Measurements from ENCODE around the gene CLN6. TPM values are rescaled to one million over a fixed set of nuclear protein-coding genes. Genes with fewer than 3 reads are reported as not detected.
A peak's percentile ranks its signal among the peaks of the same experiment; 100 is the strongest.

CLN6 gene
- total RNA-seq, 1 donor from 2014 or later = 31.5 TPM

DNA sequence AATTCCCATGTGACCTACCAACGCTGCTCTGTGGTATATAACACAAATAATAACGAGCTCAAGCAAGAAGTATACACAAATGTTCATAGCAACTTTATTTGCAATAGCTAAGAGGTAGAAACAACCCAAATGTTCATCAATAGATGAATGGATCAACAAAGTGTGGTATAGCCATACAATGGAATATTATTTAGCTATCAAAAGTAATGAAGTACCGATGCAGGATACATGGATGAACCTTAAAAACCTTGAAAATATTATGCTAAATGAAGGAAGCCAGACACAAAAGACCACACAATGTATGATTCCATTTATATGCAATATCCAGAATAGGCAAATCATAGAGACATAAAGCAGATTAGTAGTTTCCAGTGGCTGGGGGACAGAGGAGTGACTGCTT is 32.5 kb upstream of the CLN6 start:
- intact Hi-C loops (cut with DNase I) = no loop called here
- ATAC-seq = no peak

DNA sequence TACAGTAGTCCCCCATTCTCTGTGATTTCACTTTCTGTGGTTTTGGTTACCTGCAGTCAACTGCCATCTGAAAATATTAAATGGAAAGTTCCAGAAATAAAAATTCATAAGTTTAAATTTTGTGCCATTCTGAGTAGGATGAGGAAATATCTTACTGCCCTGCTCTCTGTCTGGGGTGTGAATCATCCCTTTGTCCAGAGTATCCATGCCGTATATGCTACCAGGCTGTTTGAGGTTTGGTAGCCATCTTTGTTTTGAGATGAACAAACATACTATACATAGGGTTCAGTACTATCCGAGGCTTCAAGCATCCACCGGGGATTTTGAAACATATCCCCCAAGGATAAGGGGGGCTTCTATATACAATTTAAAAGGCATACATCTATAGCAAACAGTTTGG is 31.7 kb upstream of the CLN6 start:
- ATAC-seq (no peak), DNase-seq (no peak)
- H3K4me3 ChIP-seq = no peak overlapping the region
- TF ChIP-seq, protein P1, sequence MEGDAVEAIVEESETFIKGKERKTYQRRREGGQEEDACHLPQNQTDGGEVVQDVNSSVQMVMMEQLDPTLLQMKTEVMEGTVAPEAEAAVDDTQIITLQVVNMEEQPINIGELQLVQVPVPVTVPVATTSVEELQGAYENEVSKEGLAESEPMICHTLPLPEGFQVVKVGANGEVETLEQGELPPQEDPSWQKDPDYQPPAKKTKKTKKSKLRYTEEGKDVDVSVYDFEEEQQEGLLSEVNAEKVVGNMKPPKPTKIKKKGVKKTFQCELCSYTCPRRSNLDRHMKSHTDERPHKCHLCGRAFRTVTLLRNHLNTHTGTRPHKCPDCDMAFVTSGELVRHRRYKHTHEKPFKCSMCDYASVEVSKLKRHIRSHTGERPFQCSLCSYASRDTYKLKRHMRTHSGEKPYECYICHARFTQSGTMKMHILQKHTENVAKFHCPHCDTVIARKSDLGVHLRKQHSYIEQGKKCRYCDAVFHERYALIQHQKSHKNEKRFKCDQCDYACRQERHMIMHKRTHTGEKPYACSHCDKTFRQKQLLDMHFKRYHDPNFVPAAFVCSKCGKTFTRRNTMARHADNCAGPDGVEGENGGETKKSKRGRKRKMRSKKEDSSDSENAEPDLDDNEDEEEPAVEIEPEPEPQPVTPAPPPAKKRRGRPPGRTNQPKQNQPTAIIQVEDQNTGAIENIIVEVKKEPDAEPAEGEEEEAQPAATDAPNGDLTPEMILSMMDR (IDR thresholded peaks at IDR 0.05) = no peak
- H3K36me3 ChIP-seq = no peaks in the 10 kb centered on the region
- peaks cover 11% of the 10 kb centered on the region for H3K27me3 ChIP-seq
- H3K27ac ChIP-seq = no peak overlapping the region
- intact Hi-C loops (cut with DNase I) = no loop called here
- H3K4me1 ChIP-seq = peaks cover 4% of the 10 kb centered on the region
- no peaks in the 10 kb centered on the region for H3K9me3 ChIP-seq

More for the DNA sequence above, 32.5 kb upstream of the CLN6 start:
- Histone ChIP-seq H3K36me3 (no peaks in the 10 kb centered on the region), H3K4me3 (no peak overlapping the region), H3K27me3 (peaks cover 11% of the 10 kb centered on the region), H3K27ac (no peak overlapping the region), H3K9me3 (no peaks in the 10 kb centered on the region), H3K4me1 (peaks cover 4% of the 10 kb centered on the region)
- TF ChIP-seq, protein P1 (IDR thresholded peaks at IDR 0.05) = no peak
- DNase-seq = no peak

DNA sequence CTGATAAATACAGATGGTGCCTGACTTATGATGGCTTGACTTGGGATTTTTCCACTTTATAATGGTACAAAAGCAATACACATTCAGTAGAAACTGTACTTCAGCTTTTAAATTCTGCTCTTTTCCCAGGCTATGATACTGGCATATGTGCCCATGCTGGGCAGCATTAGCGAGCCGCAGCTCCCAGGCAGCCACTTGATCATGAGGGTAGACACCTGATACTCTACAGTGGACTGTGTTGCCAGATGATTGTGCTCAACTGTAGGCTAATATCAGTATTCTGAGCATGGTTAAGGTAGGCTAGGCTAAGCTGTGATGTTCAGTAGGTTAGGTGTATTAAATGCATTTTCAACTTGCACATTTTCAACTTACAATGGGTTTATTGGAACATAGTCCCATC is 30.4 kb upstream of the CLN6 start:
- Histone ChIP-seq H3K4me3 (no peak overlapping the region), H3K4me1 (peaks cover 4% of the 10 kb centered on the region), H3K36me3 (no peaks in the 10 kb centered on the region), H3K27me3 (peaks cover 7% of the 10 kb centered on the region), H3K27ac (no peak overlapping the region), H3K9me3 (no peaks in the 10 kb centered on the region)
- intact Hi-C loops (cut with DNase I) = no loop called here
- TF ChIP-seq, protein P1 (IDR thresholded peaks at IDR 0.05) = no peak
- ATAC-seq = no peak
- DNase-seq = no peak

DNA sequence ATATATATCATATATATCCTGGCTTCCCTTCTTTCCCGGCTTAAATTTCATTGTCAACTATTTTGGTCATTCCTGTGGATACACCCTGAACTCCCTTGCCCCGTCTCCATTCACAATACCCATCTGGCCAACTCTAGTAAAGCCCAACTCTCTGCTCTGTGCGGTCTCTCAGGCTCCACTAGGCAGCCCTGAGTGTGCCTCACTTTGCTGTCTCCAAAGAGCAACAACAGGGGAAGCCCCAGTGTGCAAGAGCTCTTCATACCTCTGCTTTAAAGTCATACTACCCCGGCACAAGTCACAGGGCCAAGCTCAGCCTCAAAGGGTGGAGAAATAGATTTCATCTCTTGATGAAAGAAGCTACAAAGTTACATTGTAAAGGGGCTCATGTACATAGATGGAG is 29.2 kb upstream of the CLN6 start:
- H3K27me3 ChIP-seq = peaks cover 7% of the 10 kb centered on the region
- intact Hi-C loops (cut with DNase I) = no loop called here
- TF ChIP-seq, protein P1 (IDR thresholded peaks at IDR 0.05) = no peak
- no peaks in the 10 kb centered on the region for H3K9me3 ChIP-seq
- no peaks in the 10 kb centered on the region for H3K36me3 ChIP-seq
- no peak overlapping the region for H3K27ac ChIP-seq
- H3K4me1 ChIP-seq = peaks cover 4% of the 10 kb centered on the region
- no peak overlapping the region for H3K4me3 ChIP-seq
- peak; percentile 18 for ATAC-seq
- no peak for DNase-seq

DNA sequence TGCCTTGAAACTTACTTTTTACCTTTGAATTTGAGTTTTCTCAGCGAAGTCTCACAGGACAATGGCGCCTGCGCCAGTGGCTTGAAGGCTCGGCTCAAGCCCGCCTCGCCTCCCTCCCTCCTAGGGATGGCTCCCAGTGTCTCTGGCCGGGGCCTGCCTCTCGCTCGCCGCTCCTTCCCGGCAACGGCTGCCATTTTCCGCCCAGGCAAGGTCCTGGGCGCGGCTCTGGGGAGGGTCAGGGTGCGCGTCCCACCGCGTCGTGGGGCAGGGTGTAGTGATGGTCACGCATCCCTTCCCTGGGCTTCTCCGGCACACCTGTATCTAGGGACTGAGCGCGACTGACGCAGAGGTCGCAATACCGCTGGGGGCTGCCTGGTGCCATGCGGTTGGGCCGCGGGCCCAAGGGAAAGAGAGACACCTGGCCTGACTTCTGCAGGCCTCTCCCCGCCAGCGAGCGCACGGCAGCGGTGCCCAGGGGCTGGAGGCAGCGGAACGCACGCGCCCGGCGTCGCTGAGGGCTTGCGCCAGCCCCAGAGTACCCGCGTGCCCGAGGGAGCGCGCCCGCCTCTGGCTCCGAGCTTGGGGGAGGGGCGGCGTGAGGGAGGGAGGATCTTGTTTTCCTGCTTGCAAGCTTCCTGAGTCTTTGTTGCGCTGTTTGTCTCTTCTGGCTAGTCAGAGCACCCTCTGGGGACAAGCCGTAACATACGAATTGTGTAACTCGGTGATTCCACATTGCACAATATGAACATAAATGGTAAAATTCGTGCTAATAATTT is 27.3 kb upstream of the CLN6 start:
- DNase-seq (peak; percentile 96), ATAC-seq (peak; percentile 99)
- Histone ChIP-seq H3K4me3 (peak overlapping the region; percentile 60), H3K27ac (peak overlapping the region; percentile 88), H3K4me1 (peaks cover 4% of the 10 kb centered on the region), H3K27me3 (no peaks in the 10 kb centered on the region), H3K36me3 (no peaks in the 10 kb centered on the region), H3K9me3 (no peaks in the 10 kb centered on the region)
- TF ChIP-seq, protein P1 (IDR thresholded peaks at IDR 0.05) = no peak
- intact Hi-C loops (cut with DNase I) = no loop called here
